Keratinocyte (primary cell): ENCODE measurements around the gene ACVR2B. TPM values are rescaled to one million over a fixed set of nuclear protein-coding genes. Genes with fewer than 3 reads are reported as not detected.

Experiments used
- DNase-seq: peaks from one replicate; pipeline ENCODE4 v3.0.0-alpha.2; 2011; ENCODE audit warnings: low read depth, missing footprints, low spot score
- FAIRE-seq: peaks from 2 replicates; lab custom pipeline; 2011; peaks lifted over from hg19 to GRCh38; lab: Jason Lieb, UNC
- H2AFZ ChIP-seq: 2 replicates; pipeline ENCODE4 v1.6.0; 2012; ENCODE audit warnings: low read length, control low read depth, inconsistent platforms; ENCODE audit not compliant: control insufficient read depth
- H3K27ac ChIP-seq: 2 replicates; pipeline ENCODE4 v1.5.1; 2011; ENCODE audit warnings: low read length; ENCODE audit not compliant: control insufficient read depth, insufficient read depth
- H3K27me3 ChIP-seq: 3 replicates; pipeline ENCODE4 v1.6.0; 2011; ENCODE audit warnings: low read length; ENCODE audit not compliant: control insufficient read depth, insufficient read depth; ENCODE audit errors: extremely low read depth
- H3K36me3 ChIP-seq, 2 experiments: 2 replicates in 1 of 2; 3 replicates in 1 of 2; pipeline ENCODE4 v1.5.1; 2011; ENCODE audit warnings: low read length in 2 of 2, mild to moderate bottlenecking in 1 of 2; ENCODE audit not compliant: control insufficient read depth in 2 of 2, insufficient read depth in 2 of 2; ENCODE audit errors: extremely low read depth in 1 of 2
- H3K4me1 ChIP-seq: 3 replicates; pipeline ENCODE4 v1.5.1; 2011; ENCODE audit warnings: low read length; ENCODE audit not compliant: control insufficient read depth, insufficient read depth; ENCODE audit errors: extremely low read depth
- H3K4me2 ChIP-seq: 3 replicates; pipeline ENCODE4 v1.6.0; 2011; ENCODE audit warnings: low read depth, low read length; ENCODE audit not compliant: control insufficient read depth, insufficient read depth; ENCODE audit errors: extremely low read depth
- H3K4me3 ChIP-seq, 3 experiments: fragments of 200-600 bp in 1 of 3; sonication (generic) in 1 of 3; 2 replicates in 2 of 3; 3 replicates in 1 of 3; pipeline ENCODE4 v1.5.1; 2011 to 2016; ENCODE audit warnings: low read length in 3 of 3, mild to moderate bottlenecking in 3 of 3, control low read depth in 2 of 3, inconsistent platforms in 1 of 3, low read depth in 1 of 3, mixed read lengths in 1 of 3, mixed run types in 1 of 3, moderate library complexity in 1 of 3; ENCODE audit not compliant: control insufficient read depth in 2 of 3, insufficient read depth in 2 of 3; ENCODE audit errors: extremely low read depth in 1 of 3
- H3K79me2 ChIP-seq: 2 replicates; pipeline ENCODE4 v1.6.0; 2012; ENCODE audit warnings: low read length; ENCODE audit not compliant: control insufficient read depth, insufficient read depth
- H3K9ac ChIP-seq: 3 replicates; pipeline ENCODE4 v1.6.0; 2011; ENCODE audit warnings: low read length; ENCODE audit not compliant: control insufficient read depth, insufficient read depth; ENCODE audit errors: extremely low read depth
- H3K9me1 ChIP-seq: 3 replicates; pipeline ENCODE4 v1.6.0; 2011; ENCODE audit warnings: low read length; ENCODE audit not compliant: control insufficient read depth, insufficient read depth; ENCODE audit errors: extremely low read depth
- H3K9me3 ChIP-seq: 2 replicates; pipeline ENCODE4 v1.5.1; 2012; ENCODE audit warnings: low read depth, low read length; ENCODE audit not compliant: control insufficient read depth
- H4K20me1 ChIP-seq: 3 replicates; pipeline ENCODE4 v1.6.0; 2011; ENCODE audit warnings: low read length; ENCODE audit not compliant: control insufficient read depth, insufficient read depth; ENCODE audit errors: extremely low read depth
- CTCF ChIP-seq, 3 experiments: IDR thresholded peaks in 1 of 3; conservative IDR thresholded peaks in 1 of 3; optimal IDR thresholded peaks in 1 of 3; 2 replicates in 2 of 3; 3 replicates in 1 of 3; pipeline versions ENCODE3 to v1.5.1; 2011; ENCODE audit warnings: low read length in 3 of 3, mild to moderate bottlenecking in 3 of 3, moderate library complexity in 2 of 3, control low read depth in 1 of 3, inconsistent platforms in 1 of 3; ENCODE audit not compliant: insufficient read depth in 2 of 3; ENCODE audit errors: extremely low read depth in 1 of 3
- EZH2 ChIP-seq: IDR thresholded peaks from one replicate; pipeline ENCODE4 v1.6.1; 2012; ENCODE audit warnings: inconsistent platforms, mild to moderate bottlenecking, low read length, moderate library complexity
- dilution Hi-C: fragments of 300-500 bp; cut with MboI; formaldehyde crosslinking; loops from one replicate; pipeline ENCODE4 v1.7.0; 2020; ENCODE audit warnings: low sequenced_read_pairs; ENCODE audit not compliant: extremely low pct_ligation_motif_present
- polyA plus RNA-seq, 5 experiments: library from polyadenylated mRNA; depleted of rRNA in 3 of 5; stranded (reverse) in 3 of 5; stranded (forward) in 1 of 5; unstranded in 1 of 5; fragments of >200 nt; gene quantifications; 1 replicate in 1 of 5; 2 replicates in 3 of 5; 3 replicates in 1 of 5; pipeline versions ENCODE4 v1.2.1 to v1.2.3, GENCODE V29; 2011 to 2012; ENCODE audit warnings: missing spikeins in 2 of 5, low read depth in 1 of 5, low replicate concordance in 1 of 5

ACVR2B gene
- polyA plus RNA-seq, 1 donor (not counting 4 experiments of a cell fraction or from before 2014, with no cell fraction given), result 0.46 TPM

GRCh38 chr3:38460377-38461270 lies 6.9 kb downstream of the ACVR2B start:
- no peaks in the 10 kb centered on the region for H3K36me3 ChIP-seq
- H4K20me1 ChIP-seq, result no peaks in the 10 kb centered on the region
- TF ChIP-seq CTCF (optimal IDR thresholded peaks at IDR 0.05 in 1 of 3, IDR thresholded peaks at IDR 0.05 in 1 of 3, conservative IDR thresholded peaks at IDR 0.05 in 1 of 3; ENCODE audit: extremely low read depth in 1 of 3, insufficient read depth in 2 of 3, low read length in 3 of 3) (no peak), EZH2 (no peak)
- no peaks in the 10 kb centered on the region for H3K9me1 ChIP-seq
- no peak overlapping the region for H3K4me2 ChIP-seq
- no peak overlapping the region for H3K4me3 ChIP-seq
- H3K27ac ChIP-seq, result no peak overlapping the region
- dilution Hi-C loops, result no loop called here
- no peaks in the 10 kb centered on the region for H3K27me3 ChIP-seq
- DNase-seq, result no peak
- H3K9me3 ChIP-seq, result no peaks in the 10 kb centered on the region
- H3K79me2 ChIP-seq, result no peaks in the 10 kb centered on the region
- no peak for FAIRE-seq
- no peaks in the 10 kb centered on the region for H3K4me1 ChIP-seq
- H2AFZ ChIP-seq, result no peak overlapping the region
- H3K9ac ChIP-seq, result no peak overlapping the region

GRCh38 chr3:38465588-38466154 lies 12.0 kb downstream of the ACVR2B start:
- no peak overlapping the region for H3K4me3 ChIP-seq
- no peak overlapping the region for H2AFZ ChIP-seq
- no peaks in the 10 kb centered on the region for H3K27me3 ChIP-seq
- no peak overlapping the region for H3K4me2 ChIP-seq
- no peaks in the 10 kb centered on the region for H3K9me3 ChIP-seq
- FAIRE-seq (no peak), DNase-seq (no peak)
- no peak overlapping the region for H3K27ac ChIP-seq
- H3K9me1 ChIP-seq, result no peaks in the 10 kb centered on the region
- H4K20me1 ChIP-seq, result no peaks in the 10 kb centered on the region
- dilution Hi-C loops, result no loop called here
- TF ChIP-seq EZH2 (no peak), CTCF (optimal IDR thresholded peaks at IDR 0.05 in 1 of 3, IDR thresholded peaks at IDR 0.05 in 1 of 3, conservative IDR thresholded peaks at IDR 0.05 in 1 of 3; ENCODE audit: extremely low read depth in 1 of 3, insufficient read depth in 2 of 3, low read length in 3 of 3) (no peak)
- no peak overlapping the region for H3K9ac ChIP-seq
- no peaks in the 10 kb centered on the region for H3K36me3 ChIP-seq
- no peaks in the 10 kb centered on the region for H3K4me1 ChIP-seq
- no peaks in the 10 kb centered on the region for H3K79me2 ChIP-seq
